Neural progenitor cell (in vitro differentiated cells): ENCODE data around the gene SLC15A3.

ENCODE experiments used
- CTCF ChIP-seq: fragments of 200-600 bp; sonication (generic); IDR thresholded peaks from 2 replicates; pipeline ENCODE4 v1.5.1; 2017; ENCODE audit warnings: antibody characterized with exemption, mild to moderate bottlenecking
- EZH2 ChIP-seq: fragments of 200-600 bp; sonication (generic); IDR thresholded peaks from 2 replicates; pipeline ENCODE4 v1.6.1; 2017; ENCODE audit warnings: antibody characterized with exemption, mild to moderate bottlenecking, moderate library complexity

GRCh38 chr11:60914633-60915247 lies 37.2 kb downstream of the SLC15A3 start:
- TF ChIP-seq EZH2 (no peak), CTCF (no peak)
